ENCODE data around the gene PRKG1.

DNA sequence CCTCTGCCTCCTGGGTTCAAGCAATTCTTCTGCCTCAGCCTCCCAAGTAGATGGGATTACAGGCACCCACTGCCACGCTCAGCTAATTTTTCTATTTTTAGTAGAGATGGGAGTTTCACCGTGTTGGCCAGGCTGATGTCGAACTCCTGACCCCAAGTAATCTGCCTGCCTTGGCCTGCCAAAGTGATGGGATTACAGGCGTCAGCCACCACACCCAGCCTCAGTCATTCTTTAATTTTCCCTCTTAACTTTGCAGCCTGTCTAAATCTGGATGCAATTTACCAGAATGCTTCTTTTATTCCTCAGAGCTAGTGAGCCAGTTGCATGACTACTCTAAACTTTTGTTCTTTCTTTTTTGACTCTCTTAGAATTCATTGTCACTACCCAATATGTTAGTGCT lies 715.6 kb downstream of the PRKG1 start:
- TF ChIP-seq, protein P1, sequence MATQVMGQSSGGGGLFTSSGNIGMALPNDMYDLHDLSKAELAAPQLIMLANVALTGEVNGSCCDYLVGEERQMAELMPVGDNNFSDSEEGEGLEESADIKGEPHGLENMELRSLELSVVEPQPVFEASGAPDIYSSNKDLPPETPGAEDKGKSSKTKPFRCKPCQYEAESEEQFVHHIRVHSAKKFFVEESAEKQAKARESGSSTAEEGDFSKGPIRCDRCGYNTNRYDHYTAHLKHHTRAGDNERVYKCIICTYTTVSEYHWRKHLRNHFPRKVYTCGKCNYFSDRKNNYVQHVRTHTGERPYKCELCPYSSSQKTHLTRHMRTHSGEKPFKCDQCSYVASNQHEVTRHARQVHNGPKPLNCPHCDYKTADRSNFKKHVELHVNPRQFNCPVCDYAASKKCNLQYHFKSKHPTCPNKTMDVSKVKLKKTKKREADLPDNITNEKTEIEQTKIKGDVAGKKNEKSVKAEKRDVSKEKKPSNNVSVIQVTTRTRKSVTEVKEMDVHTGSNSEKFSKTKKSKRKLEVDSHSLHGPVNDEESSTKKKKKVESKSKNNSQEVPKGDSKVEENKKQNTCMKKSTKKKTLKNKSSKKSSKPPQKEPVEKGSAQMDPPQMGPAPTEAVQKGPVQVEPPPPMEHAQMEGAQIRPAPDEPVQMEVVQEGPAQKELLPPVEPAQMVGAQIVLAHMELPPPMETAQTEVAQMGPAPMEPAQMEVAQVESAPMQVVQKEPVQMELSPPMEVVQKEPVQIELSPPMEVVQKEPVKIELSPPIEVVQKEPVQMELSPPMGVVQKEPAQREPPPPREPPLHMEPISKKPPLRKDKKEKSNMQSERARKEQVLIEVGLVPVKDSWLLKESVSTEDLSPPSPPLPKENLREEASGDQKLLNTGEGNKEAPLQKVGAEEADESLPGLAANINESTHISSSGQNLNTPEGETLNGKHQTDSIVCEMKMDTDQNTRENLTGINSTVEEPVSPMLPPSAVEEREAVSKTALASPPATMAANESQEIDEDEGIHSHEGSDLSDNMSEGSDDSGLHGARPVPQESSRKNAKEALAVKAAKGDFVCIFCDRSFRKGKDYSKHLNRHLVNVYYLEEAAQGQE (IDR thresholded peaks at IDR 0.05; ENCODE audit: unreplicated experiment), result no peak
- TF ChIP-seq EZH2phosphoT487 (IDR thresholded peaks at IDR 0.05; ENCODE audit: unreplicated experiment) (no peak), NANOG (IDR thresholded peaks at IDR 0.05; ENCODE audit: borderline replicate concordance) (no peak), EZH2 (IDR thresholded peaks at IDR 0.05; ENCODE audit: low read depth, unreplicated experiment) (no peak), POLR2AphosphoS5 (IDR thresholded peaks at IDR 0.05; ENCODE audit: low read depth) (no peak), CREB1 (CRISPR knock-in tag; IDR thresholded peaks at IDR 0.05; ENCODE audit: low read depth) (no peak), ZNF114 (CRISPR knock-in tag; IDR thresholded peaks at IDR 0.05) (no peak)
- TF ChIP-seq, protein P2, sequence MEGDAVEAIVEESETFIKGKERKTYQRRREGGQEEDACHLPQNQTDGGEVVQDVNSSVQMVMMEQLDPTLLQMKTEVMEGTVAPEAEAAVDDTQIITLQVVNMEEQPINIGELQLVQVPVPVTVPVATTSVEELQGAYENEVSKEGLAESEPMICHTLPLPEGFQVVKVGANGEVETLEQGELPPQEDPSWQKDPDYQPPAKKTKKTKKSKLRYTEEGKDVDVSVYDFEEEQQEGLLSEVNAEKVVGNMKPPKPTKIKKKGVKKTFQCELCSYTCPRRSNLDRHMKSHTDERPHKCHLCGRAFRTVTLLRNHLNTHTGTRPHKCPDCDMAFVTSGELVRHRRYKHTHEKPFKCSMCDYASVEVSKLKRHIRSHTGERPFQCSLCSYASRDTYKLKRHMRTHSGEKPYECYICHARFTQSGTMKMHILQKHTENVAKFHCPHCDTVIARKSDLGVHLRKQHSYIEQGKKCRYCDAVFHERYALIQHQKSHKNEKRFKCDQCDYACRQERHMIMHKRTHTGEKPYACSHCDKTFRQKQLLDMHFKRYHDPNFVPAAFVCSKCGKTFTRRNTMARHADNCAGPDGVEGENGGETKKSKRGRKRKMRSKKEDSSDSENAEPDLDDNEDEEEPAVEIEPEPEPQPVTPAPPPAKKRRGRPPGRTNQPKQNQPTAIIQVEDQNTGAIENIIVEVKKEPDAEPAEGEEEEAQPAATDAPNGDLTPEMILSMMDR (conservative IDR thresholded peaks at IDR 0.05; ENCODE audit: low read depth in 2 of 2), result no peak
- TF ChIP-seq, protein P3, sequence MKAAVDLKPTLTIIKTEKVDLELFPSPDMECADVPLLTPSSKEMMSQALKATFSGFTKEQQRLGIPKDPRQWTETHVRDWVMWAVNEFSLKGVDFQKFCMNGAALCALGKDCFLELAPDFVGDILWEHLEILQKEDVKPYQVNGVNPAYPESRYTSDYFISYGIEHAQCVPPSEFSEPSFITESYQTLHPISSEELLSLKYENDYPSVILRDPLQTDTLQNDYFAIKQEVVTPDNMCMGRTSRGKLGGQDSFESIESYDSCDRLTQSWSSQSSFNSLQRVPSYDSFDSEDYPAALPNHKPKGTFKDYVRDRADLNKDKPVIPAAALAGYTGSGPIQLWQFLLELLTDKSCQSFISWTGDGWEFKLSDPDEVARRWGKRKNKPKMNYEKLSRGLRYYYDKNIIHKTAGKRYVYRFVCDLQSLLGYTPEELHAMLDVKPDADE (IDR thresholded peaks at IDR 0.05), result no peak

Data from GM23338 (cell line).